HepG2 (cell line): ENCODE data around the gene POU5F1.

ENCODE experiments used
- ARNTL ChIP-seq: sonication (generic); formaldehyde crosslinking; IDR thresholded peaks from 2 replicates; pipeline ENCODE4 v1.4.0; 2020; ENCODE audit warnings: mild to moderate bottlenecking, missing genetic modification reagents
- ATF7-NPFF ChIP-seq: sonication (generic); formaldehyde crosslinking; IDR thresholded peaks from 2 replicates; pipeline ENCODE4 v1.8.1; 2023; ENCODE audit warnings: mild to moderate bottlenecking, low read depth, missing genetic modification reagents, moderate library complexity
- BHLHE40 ChIP-seq: IDR thresholded peaks from 2 replicates; pipeline ENCODE4 v1.6.1; 2011; ENCODE audit warnings: low read length, improper control_type of control experiment
- KLF9 ChIP-seq: IDR thresholded peaks from 2 replicates; pipeline ENCODE4 v1.6.1; 2016; ENCODE audit warnings: low read depth
- MED13 ChIP-seq: sonication (generic); formaldehyde crosslinking; IDR thresholded peaks from 2 replicates; pipeline ENCODE4 v1.5.0; 2020; ENCODE audit warnings: missing genetic modification reagents
- MIXL1 ChIP-seq: IDR thresholded peaks from 2 replicates; pipeline ENCODE4 v1.6.1; 2016
- ONECUT2 ChIP-seq: sonication (generic); formaldehyde crosslinking; IDR thresholded peaks from 2 replicates; pipeline ENCODE4 v1.4.0; 2020; ENCODE audit warnings: missing genetic modification reagents
- RBAK ChIP-seq: sonication (generic); formaldehyde crosslinking; IDR thresholded peaks from 2 replicates; pipeline ENCODE4 v1.5.1; 2020; ENCODE audit warnings: mild to moderate bottlenecking, missing genetic modification reagents
- SRSF4 ChIP-seq: fragments of 200-400 bp; formaldehyde crosslinking; IDR thresholded peaks from one replicate; pipeline ENCODE4 v1.6.1; 2018; ENCODE audit warnings: mild to moderate bottlenecking, low read depth, low read length, moderate library complexity; ENCODE audit not compliant: poor library complexity, severe bottlenecking
- TF ChIP-seq, protein P1 (sequence below): sonication (generic); formaldehyde crosslinking; IDR thresholded peaks from 2 replicates; pipeline ENCODE4 v1.5.0; 2020; ENCODE audit warnings: mild to moderate bottlenecking, missing genetic modification reagents, moderate library complexity

DNA sequence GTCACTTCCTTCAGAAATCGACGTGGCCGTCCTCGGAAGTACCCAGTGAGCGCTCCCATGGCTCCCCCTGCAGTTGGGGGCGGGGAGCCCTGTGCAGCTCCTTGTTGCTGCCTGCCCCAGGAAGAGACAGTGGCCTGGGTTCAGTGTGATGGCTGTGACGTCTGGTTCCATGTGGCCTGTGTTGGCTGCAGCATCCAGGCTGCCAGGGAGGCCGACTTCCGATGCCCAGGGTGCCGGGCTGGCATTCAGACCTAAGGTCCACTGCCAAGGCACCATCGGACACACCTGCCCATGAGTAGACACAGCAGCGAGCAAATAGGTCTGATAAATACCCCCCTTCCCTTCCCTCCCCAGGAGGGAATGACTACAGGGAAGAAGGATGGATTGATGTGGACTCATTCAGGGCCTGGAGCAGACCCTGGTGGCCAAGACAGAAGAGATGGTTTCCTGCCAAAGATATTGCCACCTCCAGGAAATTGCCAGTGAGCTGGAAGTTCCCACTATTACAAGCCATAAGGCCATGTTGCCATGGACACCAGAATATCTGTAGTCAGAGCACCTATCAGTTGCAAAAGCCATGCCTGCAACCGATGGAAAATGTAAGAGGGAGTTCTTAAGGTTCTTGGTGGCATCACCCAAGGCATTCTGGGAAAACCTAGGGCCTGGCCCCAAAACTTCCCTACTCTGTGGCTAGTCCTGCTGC is 7.9 kb downstream of the POU5F1 start:
- TF ChIP-seq MED13 (CRISPR knock-in tag) (no peak), BHLHE40 (no peak), ONECUT2 (no peak), RBAK (CRISPR knock-in tag) (no peak), SRSF4 (no peak), ATF7-NPFF (CRISPR knock-in tag) (no peak), KLF9 (CRISPR knock-in tag) (no peak), MIXL1 (CRISPR knock-in tag) (no peak), ARNTL (CRISPR knock-in tag) (no peak)
- TF ChIP-seq, protein P1, sequence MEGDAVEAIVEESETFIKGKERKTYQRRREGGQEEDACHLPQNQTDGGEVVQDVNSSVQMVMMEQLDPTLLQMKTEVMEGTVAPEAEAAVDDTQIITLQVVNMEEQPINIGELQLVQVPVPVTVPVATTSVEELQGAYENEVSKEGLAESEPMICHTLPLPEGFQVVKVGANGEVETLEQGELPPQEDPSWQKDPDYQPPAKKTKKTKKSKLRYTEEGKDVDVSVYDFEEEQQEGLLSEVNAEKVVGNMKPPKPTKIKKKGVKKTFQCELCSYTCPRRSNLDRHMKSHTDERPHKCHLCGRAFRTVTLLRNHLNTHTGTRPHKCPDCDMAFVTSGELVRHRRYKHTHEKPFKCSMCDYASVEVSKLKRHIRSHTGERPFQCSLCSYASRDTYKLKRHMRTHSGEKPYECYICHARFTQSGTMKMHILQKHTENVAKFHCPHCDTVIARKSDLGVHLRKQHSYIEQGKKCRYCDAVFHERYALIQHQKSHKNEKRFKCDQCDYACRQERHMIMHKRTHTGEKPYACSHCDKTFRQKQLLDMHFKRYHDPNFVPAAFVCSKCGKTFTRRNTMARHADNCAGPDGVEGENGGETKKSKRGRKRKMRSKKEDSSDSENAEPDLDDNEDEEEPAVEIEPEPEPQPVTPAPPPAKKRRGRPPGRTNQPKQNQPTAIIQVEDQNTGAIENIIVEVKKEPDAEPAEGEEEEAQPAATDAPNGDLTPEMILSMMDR (CRISPR knock-in tag) = no peak
